Glutamatergic neuron (in vitro differentiated cells): Measurements from ENCODE around the gene NHEJ1. TPM values are rescaled to one million over a fixed set of nuclear protein-coding genes. Genes with fewer than 3 reads are reported as not detected.

ENCODE experiments used
- DNase-seq: peaks from one replicate; pipeline ENCODE4 v3.0.0; 2022
- H3K27ac Mint-ChIP-seq: one replicate; pipeline ENCODE4 v1.8.0; 2020; ENCODE audit warnings: mild to moderate bottlenecking, mixed read lengths, inconsistent platforms; ENCODE audit not compliant: unreplicated experiment
- H3K27me3 Mint-ChIP-seq: one replicate; pipeline ENCODE4 v1.8.0; 2020; ENCODE audit warnings: mild to moderate bottlenecking, moderate library complexity, mixed read lengths, inconsistent platforms; ENCODE audit not compliant: unreplicated experiment
- H3K36me3 Mint-ChIP-seq: one replicate; pipeline ENCODE4 v1.8.0; 2020; ENCODE audit warnings: mild to moderate bottlenecking, mixed read lengths, inconsistent platforms; ENCODE audit not compliant: unreplicated experiment
- H3K4me1 Mint-ChIP-seq: one replicate; pipeline ENCODE4 v1.8.0; 2020; ENCODE audit warnings: mild to moderate bottlenecking, low read depth, mixed read lengths, inconsistent platforms; ENCODE audit not compliant: unreplicated experiment
- H3K4me3 Mint-ChIP-seq: one replicate; pipeline ENCODE4 v1.8.0; 2020; ENCODE audit warnings: mild to moderate bottlenecking, mixed read lengths, inconsistent platforms; ENCODE audit not compliant: unreplicated experiment
- H3K9me3 Mint-ChIP-seq: one replicate; pipeline ENCODE4 v1.8.0; 2020; ENCODE audit warnings: mild to moderate bottlenecking, moderate library complexity, mixed read lengths, inconsistent platforms; ENCODE audit not compliant: unreplicated experiment
- long read RNA-seq: library from polyadenylated mRNA; unstranded; transcript quantifications from one replicate; pipeline ENCODE4 v2.0.0, GENCODE V29; 2020; ENCODE audit not compliant: unreplicated experiment
- total RNA-seq: library from RNA; stranded (reverse); fragmentation: NEBNext Ultra II Directional; extraction: Animal tissue kit (Norgen Biotek cat#: 25700); gene quantifications from one replicate; pipeline ENCODE4 v1.2.1, GENCODE V29; 2021; ENCODE audit not compliant: unreplicated experiment
- TF ChIP-seq, protein P1 (sequence below): fragments of 200-600 bp; sonication (generic); IDR thresholded peaks from one replicate; pipeline ENCODE4 v1.5.0; 2021; ENCODE audit not compliant: partially characterized antibody, unreplicated experiment

Gene NHEJ1, protein sequence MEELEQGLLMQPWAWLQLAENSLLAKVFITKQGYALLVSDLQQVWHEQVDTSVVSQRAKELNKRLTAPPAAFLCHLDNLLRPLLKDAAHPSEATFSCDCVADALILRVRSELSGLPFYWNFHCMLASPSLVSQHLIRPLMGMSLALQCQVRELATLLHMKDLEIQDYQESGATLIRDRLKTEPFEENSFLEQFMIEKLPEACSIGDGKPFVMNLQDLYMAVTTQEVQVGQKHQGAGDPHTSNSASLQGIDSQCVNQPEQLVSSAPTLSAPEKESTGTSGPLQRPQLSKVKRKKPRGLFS
- total RNA-seq = 24.8 TPM
- long read RNA-seq, transcript NHEJ1-201 (8 exons, 2,094 nt) = major isoform, 24 of 28 reads
- long read RNA-seq, partial matches to known transcripts = 1 of 28 reads
- long read RNA-seq, other reads (novel, unspliced or antisense) = 3 of 28 reads

DNA sequence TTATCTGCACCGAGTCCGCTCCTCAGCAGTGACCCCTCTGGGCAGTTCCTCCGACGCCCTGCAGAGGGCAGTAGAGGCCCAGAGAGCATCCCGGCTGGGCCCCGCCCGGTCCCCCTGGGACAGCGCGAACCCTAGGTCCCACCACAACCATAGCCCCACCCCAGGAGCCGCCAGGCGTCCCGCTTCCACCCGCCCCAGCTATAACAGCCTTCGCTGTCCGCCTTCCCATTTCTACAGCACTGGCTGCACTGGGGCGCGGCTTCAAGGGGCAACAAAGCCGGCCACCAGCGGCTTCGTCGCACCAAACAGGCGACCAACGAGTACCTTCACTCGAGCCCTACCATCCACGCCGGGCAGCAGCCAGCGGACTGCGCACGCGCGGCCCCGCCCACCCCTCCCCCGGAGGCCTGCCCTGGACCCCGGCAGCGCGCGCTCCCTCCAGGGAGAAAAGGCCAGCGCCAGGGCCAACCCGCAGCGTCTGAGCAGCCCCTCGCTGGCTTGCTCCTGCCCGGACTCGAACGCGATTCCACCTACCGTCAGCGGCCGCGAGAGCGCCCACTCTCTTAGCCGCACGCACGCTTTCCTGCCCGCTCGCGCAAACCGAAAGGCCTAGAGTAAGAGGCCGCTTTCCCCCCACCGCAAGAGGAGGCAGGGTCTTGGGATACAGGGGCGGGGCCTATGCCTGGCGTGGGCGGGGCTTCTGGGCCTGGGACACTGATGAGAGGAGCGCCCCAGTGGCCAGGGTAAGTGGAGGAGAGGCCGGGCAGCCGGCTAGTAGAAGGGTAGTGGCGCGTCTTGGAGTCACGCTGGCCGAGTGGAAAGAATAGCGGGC is at the start of gene NHEJ1:
NHEJ1 (minus strand) TSS at position 630 of the 832 bp plus-strand sequence. CDS start 2,453 bp downstream, outside the sequence.
- DNase-seq = peak; percentile 96
- Mint-ChIP-seq H3K36me3 (no peaks in the 10 kb centered on the region), H3K27ac (peak within 1 kb of the TSS; percentile 94), H3K4me1 (peaks cover 8% of the 10 kb centered on the region), H3K4me3 (peak within 1 kb of the TSS; percentile 90), H3K9me3 (peaks cover 5% of the 10 kb centered on the region), H3K27me3 (peaks cover 9% of the 10 kb centered on the region)
- TF ChIP-seq, protein P1, sequence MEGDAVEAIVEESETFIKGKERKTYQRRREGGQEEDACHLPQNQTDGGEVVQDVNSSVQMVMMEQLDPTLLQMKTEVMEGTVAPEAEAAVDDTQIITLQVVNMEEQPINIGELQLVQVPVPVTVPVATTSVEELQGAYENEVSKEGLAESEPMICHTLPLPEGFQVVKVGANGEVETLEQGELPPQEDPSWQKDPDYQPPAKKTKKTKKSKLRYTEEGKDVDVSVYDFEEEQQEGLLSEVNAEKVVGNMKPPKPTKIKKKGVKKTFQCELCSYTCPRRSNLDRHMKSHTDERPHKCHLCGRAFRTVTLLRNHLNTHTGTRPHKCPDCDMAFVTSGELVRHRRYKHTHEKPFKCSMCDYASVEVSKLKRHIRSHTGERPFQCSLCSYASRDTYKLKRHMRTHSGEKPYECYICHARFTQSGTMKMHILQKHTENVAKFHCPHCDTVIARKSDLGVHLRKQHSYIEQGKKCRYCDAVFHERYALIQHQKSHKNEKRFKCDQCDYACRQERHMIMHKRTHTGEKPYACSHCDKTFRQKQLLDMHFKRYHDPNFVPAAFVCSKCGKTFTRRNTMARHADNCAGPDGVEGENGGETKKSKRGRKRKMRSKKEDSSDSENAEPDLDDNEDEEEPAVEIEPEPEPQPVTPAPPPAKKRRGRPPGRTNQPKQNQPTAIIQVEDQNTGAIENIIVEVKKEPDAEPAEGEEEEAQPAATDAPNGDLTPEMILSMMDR = peak; percentile 99

DNA sequence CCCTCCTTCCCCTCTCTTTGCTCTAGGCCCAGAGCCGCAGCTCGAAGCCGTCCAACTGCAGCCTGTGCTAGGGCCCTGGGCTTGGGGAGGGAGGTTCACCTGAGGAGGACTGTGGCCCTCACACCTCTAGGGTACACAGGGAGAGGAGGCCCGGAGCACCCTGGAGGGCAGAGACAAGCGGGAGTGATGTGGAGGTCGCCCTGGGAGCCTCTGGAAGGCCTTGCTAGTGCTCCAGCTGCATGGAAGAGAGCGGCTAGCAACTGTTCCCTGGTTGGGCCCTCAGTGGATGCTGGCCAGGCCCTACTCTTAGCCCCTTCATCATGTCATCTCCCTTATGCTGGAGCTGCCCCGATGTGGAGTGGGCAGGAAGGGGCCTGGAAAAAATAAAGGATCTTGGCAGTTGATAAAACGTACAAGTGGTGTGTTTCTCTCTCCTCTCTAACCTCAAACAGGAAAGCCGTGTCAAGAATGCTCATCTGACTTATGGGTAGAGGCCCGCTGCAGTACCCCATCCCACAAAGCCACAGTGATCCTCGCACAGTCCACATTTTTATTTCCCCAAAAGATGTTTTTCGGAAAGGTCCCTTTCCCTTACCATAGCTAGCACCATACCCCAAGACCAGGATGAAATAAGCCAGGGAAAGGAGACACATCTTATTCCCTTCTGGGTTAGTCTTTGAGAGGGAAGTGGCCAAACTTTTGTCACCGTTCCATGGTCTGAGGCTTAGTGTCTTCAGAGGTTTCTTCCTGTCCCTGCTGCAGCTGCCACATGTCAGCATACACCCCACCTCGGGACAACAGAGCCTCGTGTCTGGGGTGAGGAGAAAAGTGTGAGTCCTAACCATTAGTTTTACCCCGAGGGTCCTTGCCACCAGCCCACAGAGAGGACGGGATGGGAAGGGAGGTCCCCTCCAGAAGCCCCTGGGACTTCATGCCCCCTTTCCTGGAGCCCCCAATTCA is 48.9 kb upstream of the NHEJ1 start:
- DNase-seq = no peak
- no peaks in the 10 kb centered on the region for H3K36me3 Mint-ChIP-seq
- H3K27me3 Mint-ChIP-seq = peaks cover 5% of the 10 kb centered on the region
- H3K4me1 Mint-ChIP-seq = peaks cover 5% of the 10 kb centered on the region
- TF ChIP-seq, protein P1 = no peak
- no peak overlapping the region for H3K4me3 Mint-ChIP-seq
- peaks cover 14% of the 10 kb centered on the region for H3K9me3 Mint-ChIP-seq
- H3K27ac Mint-ChIP-seq = no peak overlapping the region

DNA sequence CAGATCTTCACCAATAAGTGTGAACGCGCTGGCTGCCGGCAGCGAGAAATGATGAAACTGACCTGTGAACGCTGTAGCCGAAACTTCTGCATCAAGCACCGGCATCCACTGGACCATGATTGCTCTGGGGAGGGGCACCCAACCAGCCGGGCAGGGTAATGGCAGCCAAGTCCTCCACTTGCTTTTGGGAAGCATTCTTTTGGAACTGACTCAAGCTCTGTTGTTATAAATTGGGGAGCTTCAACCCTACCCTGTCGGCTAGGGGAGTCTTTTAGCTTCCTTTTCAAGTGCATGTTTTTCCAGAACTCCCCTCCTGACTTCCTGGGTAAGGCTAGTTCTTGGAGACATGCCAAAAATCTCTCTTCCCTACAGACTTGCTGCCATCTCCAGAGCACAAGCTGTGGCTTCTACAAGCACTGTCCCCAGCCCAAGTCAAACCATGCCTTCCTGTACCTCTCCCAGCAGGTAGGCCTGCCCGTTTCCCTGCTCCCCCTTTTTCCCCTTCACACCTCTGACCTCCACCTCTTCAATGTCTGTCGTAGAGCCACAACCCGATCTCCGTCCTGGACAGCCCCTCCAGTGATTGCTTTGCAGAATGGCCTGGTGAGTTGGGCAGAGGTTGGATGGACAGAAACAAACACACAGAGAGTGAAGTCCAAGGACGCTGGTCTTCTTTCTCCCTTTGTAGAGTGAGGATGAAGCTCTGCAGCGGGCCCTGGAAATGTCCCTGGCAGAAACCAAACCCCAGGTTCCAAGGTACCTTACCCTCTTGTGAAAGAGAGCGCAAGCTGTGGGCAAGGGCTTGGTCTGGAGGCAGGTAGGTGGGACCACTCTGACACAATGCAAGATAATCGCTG is 47.5 kb upstream of the NHEJ1 start:
- DNase-seq = no peak
- H3K36me3 Mint-ChIP-seq = no peaks in the 10 kb centered on the region
- peak overlapping the region; percentile 89 for H3K4me3 Mint-ChIP-seq
- H3K27me3 Mint-ChIP-seq = no peaks in the 10 kb centered on the region
- H3K27ac Mint-ChIP-seq = peak overlapping the region; percentile 0
- TF ChIP-seq, protein P1 = no peak
- H3K9me3 Mint-ChIP-seq = peaks cover 14% of the 10 kb centered on the region
- peaks cover 5% of the 10 kb centered on the region for H3K4me1 Mint-ChIP-seq

DNA sequence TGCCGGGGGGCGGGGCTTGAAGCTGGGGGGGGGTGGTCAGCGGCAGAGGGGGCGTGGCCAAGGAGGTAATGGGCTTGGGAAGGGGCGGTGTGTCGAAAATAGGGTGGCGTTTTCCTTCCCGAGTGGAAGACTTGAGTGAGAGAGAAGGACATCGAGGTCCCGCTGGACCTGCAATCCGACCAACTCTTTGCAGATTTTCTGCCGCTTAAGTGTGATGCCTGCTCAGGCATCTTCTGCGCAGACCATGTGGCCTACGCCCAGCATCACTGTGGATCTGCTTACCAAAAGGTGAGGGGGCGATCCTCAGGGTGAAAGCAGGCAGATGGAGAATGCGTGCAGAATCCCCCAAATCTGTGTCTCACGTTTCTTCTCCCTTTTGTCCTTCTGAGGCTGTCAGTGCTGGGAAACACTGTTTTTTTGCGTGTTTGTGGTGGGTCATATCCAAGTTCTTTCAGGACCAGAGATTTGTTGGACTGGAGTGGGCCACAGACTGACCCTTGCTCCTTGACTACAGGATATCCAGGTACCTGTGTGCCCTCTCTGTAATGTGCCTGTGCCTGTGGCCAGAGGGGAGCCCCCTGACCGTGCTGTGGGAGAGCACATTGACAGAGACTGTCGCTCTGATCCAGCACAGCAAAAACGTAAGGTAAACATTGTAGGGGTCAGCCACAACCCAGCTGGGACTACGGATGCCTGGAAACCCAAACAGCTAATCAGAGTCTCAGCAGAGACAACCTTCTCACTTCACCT is 46.7 kb upstream of the NHEJ1 start:
- peak overlapping the region; percentile 89 for H3K4me3 Mint-ChIP-seq
- H3K4me1 Mint-ChIP-seq = peaks cover 5% of the 10 kb centered on the region
- peaks cover 14% of the 10 kb centered on the region for H3K9me3 Mint-ChIP-seq
- TF ChIP-seq, protein P1 = no peak
- H3K36me3 Mint-ChIP-seq = no peaks in the 10 kb centered on the region
- no peak for DNase-seq
- no peaks in the 10 kb centered on the region for H3K27me3 Mint-ChIP-seq
- peak overlapping the region; percentile 80 for H3K27ac Mint-ChIP-seq
